DOHH2 (cell line): Measurements from ENCODE around the gene NR3C2.

ENCODE experiments used
- EZH2phosphoT487 ChIP-seq: fragments of 200-600 bp; sonication (generic); IDR thresholded peaks from 2 replicates; pipeline ENCODE4 v1.6.1; 2017; ENCODE audit warnings: borderline replicate concordance, mild to moderate bottlenecking, antibody characterized with exemption, low read length, moderate library complexity, mixed read lengths
- TF ChIP-seq, protein P1 (sequence below): fragments of 200-600 bp; sonication (generic); IDR thresholded peaks from one replicate; pipeline ENCODE4 v1.5.1; 2014; ENCODE audit warnings: antibody characterized with exemption, mild to moderate bottlenecking, low read depth, low read length; ENCODE audit not compliant: poor library complexity, severe bottlenecking

DNA sequence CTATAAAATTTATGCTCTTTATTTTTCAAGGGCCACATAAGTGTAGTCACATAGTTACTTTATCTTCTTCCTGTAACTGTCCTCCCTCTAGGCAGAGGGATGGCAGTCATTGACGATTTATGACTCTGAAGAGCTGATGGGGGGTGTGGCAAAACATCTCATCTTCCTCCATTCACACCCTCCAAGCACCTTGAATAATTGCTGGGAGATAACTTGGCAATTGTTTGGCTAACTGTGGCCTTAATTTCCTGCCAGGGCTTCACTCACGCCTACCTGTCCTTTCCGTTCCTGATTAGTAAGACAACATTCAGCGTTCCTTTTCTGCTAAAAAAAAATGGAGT is 381.1 kb downstream of the NR3C2 start:
- TF ChIP-seq, protein P1, sequence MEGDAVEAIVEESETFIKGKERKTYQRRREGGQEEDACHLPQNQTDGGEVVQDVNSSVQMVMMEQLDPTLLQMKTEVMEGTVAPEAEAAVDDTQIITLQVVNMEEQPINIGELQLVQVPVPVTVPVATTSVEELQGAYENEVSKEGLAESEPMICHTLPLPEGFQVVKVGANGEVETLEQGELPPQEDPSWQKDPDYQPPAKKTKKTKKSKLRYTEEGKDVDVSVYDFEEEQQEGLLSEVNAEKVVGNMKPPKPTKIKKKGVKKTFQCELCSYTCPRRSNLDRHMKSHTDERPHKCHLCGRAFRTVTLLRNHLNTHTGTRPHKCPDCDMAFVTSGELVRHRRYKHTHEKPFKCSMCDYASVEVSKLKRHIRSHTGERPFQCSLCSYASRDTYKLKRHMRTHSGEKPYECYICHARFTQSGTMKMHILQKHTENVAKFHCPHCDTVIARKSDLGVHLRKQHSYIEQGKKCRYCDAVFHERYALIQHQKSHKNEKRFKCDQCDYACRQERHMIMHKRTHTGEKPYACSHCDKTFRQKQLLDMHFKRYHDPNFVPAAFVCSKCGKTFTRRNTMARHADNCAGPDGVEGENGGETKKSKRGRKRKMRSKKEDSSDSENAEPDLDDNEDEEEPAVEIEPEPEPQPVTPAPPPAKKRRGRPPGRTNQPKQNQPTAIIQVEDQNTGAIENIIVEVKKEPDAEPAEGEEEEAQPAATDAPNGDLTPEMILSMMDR, result no peak
- no peak for TF ChIP-seq EZH2phosphoT487
